ENCODE data around the gene RBM18. TPM values are rescaled to one million over a fixed set of nuclear protein-coding genes. Genes with fewer than 3 reads are reported as not detected.

RBM18 gene
- total RNA-seq, 4 donors from 2014 or later = 10.3 to 11.8 (median 11.1) TPM

DNA sequence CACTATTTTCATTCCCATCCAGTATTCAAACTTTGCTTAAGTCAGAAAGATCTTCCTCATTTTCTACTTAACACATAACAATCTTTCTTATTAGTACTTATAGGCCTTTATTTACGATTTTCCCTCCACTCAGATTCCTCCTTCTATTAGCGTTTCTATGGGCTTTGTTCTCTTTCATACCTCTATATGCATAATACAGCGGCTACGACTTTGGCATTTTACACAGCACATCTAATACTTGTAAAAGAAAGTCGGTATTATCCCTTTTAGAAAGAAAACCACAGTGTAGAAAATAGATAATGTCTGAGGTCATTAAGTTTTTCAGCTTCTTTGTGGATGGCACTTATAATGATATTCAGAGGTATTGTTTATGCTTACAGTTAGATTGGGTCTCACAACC lies 8.4 kb downstream of the RBM18 start:
- H3K4me3 ChIP-seq (ENCODE audit: low read depth, poor library complexity, severe bottlenecking) = no peak overlapping the region
- TF ChIP-seq CTCF (IDR thresholded peaks at IDR 0.05) (no peak), POLR2A (IDR thresholded peaks at IDR 0.05) (no peak)
- intact Hi-C loops (cut with DNase I; ENCODE audit: low total_unique reads) = no loop called here
- DNase-seq (ENCODE audit: low spot score in 2 of 2) = no peak
- WGBS, 2 donors = 91 to 94% methylated on average over 5 of the region's 5 CpGs

DNA sequence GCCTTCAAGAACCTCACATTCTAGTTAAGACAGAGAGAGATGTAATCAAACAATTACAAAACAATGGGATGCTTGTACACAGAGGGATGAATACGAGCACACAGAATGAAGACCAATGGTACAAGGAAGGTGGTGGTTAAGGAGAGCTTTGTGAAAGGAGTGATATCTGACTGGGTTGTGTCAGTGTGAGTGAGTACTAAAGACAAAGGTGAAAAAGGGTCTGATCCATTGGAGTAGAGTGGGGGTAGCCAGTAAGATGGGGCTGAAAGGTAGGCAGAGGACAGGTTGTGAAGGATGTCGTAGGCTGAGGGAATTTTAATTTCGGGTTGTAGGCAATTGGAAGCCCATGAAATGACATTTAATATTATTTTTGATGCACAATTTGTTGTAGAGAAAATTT lies 9.9 kb downstream of the RBM18 start:
- intact Hi-C loops (cut with DNase I; ENCODE audit: low total_unique reads) = no loop called here
- TF ChIP-seq POLR2A (IDR thresholded peaks at IDR 0.05) = no peak
- H3K4me3 ChIP-seq (ENCODE audit: low read depth, poor library complexity, severe bottlenecking) = no peak overlapping the region
- WGBS, 2 donors = 82 to 85% methylated on average over 3 of the region's 3 CpGs
- no peak for DNase-seq (ENCODE audit: low spot score in 2 of 2)

- 67 to 68% methylated on average over 5 of the region's 5 CpGs for WGBS, 2 donors
- intact Hi-C loops (cut with DNase I; ENCODE audit: low total_unique reads) = no loop called here
- H3K4me3 ChIP-seq (ENCODE audit: low read depth, poor library complexity, severe bottlenecking) = no peak overlapping the region
- DNase-seq (ENCODE audit: low spot score in 2 of 2) = no peak
- TF ChIP-seq POLR2A (IDR thresholded peaks at IDR 0.05) (no peak), CTCF (IDR thresholded peaks at IDR 0.05) (no peak)
These were observed 11.8 kb downstream of the RBM18 start for GRCh38 chr9:122252796-122253195.

DNA sequence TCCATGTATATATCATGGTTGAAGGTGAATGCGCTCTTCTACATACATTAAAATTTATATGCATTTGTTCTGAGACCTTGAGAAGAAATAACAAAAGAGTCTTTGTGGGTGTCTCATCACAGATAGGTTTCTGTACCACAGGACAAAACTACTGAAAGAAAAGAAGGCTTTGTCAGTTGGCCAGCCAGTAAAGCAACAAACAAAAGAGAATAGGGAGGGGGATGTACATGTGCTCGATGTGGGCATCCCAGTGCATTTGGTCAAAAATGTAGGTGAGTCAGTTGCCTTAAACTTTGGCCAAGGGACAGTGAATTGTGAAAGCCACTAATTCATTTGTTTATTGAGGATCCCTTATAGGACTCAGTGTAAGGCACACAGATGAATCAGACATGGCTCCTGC lies 13.3 kb downstream of the RBM18 start:
- no peak overlapping the region for H3K4me3 ChIP-seq (ENCODE audit: low read depth, poor library complexity, severe bottlenecking)
- TF ChIP-seq POLR2A (IDR thresholded peaks at IDR 0.05) = no peak
- no peak for TF ChIP-seq CTCF (IDR thresholded peaks at IDR 0.05)
- no peak for DNase-seq (ENCODE audit: low spot score in 2 of 2)
- WGBS, 2 donors = 77 to 84% methylated on average over 2 of the region's 2 CpGs
- intact Hi-C loops (cut with DNase I; ENCODE audit: low total_unique reads) = no loop called here

DNA sequence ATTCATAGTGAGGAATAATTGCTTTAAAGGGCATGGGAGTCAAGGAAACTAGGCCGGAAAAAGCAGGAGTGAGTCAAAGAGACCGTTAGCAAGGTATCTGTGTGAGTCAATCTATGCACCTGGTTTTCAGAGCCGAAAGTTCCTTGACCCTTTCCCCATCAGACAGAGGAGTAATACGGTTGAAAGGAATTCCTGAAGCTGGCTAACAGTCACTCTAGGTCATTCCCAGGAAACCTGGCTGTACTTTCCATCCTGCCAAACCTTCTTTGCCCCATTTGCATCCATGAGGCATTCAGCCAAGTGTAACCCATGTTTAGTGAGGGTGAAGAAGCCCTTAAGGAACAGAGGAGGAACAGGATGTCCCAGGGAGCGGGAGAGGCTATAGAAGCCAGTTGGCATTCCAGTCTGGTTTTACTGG lies 16.2 kb downstream of the RBM18 start:
- intact Hi-C loops (cut with DNase I; ENCODE audit: low total_unique reads) = loop anchor here (1.0 kb wide), 1 partner anchor 34 kb away; no protein-coding TSS in a partner anchor
- H3K4me3 ChIP-seq (ENCODE audit: low read depth, poor library complexity, severe bottlenecking) = no peak overlapping the region
- DNase-seq (ENCODE audit: low spot score in 2 of 2) = no peak
- WGBS, 2 donors = 73 to 77% methylated on average over 5 of the region's 5 CpGs
- TF ChIP-seq CTCF (IDR thresholded peaks at IDR 0.05) (no peak), POLR2A (IDR thresholded peaks at IDR 0.05) (no peak)

DNA sequence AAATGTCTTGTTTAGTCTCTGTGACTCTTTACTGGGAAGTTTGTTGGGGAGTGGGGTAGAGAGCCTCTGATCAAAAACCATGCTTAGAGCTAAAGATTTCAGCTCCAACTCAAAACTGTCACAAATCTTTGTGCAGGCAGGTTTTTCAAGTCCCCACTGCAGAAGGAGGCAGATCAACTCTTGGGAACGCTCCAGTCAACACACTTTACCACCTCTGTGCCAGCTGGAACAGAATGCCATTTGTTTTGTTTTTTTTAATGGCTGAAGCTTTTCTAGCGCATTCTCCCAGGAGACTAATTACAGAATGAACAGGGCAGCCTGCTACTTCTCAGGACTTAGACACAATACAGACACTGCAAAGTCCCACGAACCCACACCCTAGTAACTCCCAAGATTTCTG lies 18.0 kb downstream of the RBM18 start:
- DNase-seq (ENCODE audit: low spot score in 2 of 2) = no peak
- WGBS, 2 donors = 66 to 73% methylated on average over 3 of the region's 3 CpGs

More for the DNA sequence above, 18.0 kb downstream of the RBM18 start:
- TF ChIP-seq CTCF (IDR thresholded peaks at IDR 0.05) (no peak), POLR2A (IDR thresholded peaks at IDR 0.05) (no peak)
- intact Hi-C loops (cut with DNase I; ENCODE audit: low total_unique reads) = no loop called here
- H3K4me3 ChIP-seq (ENCODE audit: low read depth, poor library complexity, severe bottlenecking) = no peak overlapping the region

Data from lower leg skin (tissue), 4 donors.